ENCODE results near the gene MB21D2.
"Not testable (repeated sequence)": the region's sequence is repeated elsewhere in the genome, so short reads cannot be mapped to it uniquely, and the experiment has no call there.

The MB21D2 gene

GRCh38 chr3:192794216-192794615, 123.4 kb downstream of the MB21D2 start:
- no peak for DNase-seq

GRCh38 chr3:192788816-192789515, 128.7 kb downstream of the MB21D2 start:
- not testable (repeated sequence) for DNase-seq

- DNase-seq = no peak
These were observed 139.1 kb downstream of the MB21D2 start for GRCh38 chr3:192778508-192778907.

GRCh38 chr3:192774341-192774740, 143.3 kb downstream of the MB21D2 start:
- not testable (repeated sequence) for DNase-seq

- no peak for DNase-seq
These were observed 145.3 kb downstream of the MB21D2 start for GRCh38 chr3:192772240-192772894.

DNA sequence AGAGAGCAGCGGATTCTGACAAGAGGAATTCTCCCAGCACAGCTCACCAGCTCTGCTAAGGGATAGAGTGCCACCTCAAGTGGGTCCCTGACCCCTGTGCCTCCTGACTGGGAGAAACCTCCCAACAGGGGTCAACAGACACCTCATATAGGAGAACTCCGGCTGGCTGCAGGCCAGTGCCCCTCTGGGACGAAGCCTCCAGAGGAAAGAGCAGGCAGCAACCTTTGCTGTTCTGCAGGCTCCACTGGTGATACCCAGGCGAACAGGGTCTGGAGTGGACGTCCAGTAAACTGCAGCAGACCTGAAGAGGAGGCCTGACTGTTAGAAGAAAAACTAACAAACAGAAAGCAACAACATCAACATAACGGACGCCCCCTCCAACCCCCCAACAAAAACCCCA, 159.0 kb downstream of the MB21D2 start:
- no peak for DNase-seq

DNA sequence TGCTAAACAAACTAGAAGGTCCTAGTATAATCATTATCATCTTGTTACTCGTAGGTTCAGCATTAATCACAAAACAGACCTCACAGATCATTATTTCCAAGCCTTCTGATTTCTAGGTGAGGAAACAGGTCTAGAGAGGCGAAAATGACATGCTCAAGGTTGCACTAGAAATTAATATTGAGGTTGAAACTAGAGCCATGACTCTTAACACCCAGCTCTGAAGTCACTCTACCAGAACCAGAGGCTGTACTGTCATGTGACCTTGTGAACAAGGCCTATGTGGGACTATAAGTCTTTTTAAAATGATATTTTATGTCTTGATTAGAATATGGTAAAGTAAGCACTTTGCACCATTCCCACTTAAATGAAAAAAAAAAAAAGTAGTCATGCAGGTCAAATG, 166.5 kb downstream of the MB21D2 start:
- DNase-seq = no peak

- no peak for DNase-seq
These were observed 167.5 kb downstream of the MB21D2 start for GRCh38 chr3:192750201-192750600.

DNA sequence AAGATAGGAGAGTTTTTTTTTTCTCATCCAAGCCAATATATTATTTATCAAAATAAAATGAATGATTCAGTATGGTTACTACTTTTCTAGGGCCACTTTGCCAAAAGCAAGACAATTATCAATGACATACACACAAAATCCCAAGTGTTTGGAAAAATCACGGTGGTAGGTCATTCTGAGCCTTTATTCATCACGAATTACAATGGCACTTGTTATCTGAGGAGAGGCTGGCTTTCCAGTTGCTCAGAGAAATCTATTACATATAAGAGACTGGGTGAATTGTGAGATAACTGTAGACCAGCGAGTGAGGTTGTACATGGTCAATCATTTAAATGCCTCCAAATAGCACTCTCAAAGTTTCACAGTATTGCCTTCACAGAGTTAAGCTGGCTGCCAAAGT, 169.9 kb downstream of the MB21D2 start:
- no peak for DNase-seq

- no peak for DNase-seq
These were observed 170.5 kb downstream of the MB21D2 start for GRCh38 chr3:192747145-192747544.

Data from right hindlimb (tissue), 1 donor.